ENCODE data around the gene MCF2L. TPM values are rescaled to one million over a fixed set of nuclear protein-coding genes. Genes with fewer than 3 reads are reported as not detected.

MCF2L gene
- polyA plus RNA-seq, 1 experiment, result 0.02 TPM

DNA sequence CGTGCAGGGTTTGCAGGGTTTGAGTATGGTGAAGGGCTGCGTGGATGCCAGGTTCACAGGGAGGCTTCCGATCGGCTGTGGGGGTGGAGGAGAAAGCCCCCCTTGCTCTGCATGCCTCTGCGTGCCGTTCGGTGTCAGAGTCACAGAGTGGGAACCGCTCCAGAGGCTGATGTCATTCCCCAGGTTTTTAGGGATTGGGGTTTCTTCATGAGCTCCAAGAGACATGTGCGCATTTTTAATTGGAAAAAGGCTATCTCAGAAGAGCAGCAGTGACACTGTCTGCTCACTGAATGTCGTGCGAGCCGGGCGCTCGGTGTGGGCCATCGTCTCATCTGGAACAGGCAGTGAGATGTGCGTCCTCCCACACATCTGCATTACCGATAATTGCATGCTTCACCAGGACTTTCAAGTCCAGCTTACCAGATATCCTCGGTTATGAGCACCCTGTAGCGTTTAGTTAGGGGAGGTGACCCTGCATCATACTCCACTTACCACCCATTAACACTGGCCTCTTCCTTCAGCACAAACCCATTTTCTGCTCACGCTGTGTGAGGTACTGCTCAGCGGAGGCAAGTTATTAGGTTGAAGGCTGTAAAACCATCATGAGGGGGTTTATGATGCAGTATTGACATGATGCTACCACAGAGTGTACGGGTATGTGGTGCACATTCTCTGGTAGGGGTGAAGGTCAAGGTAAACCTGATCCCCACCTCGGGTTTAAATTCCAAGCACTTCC lies 1.7 kb downstream of the MCF2L start:
- ChIA-PET CTCF (interaction anchor here (1.4 to 2.0 kb wide), 2 partner anchors 14 to 28 kb away, joined by 7 read pairs; no protein-coding TSS in a partner anchor), POLR2A (no interaction called here)
- DNase-seq (ENCODE audit: low read depth), result peak; percentile 2
- Histone ChIP-seq H3K36me3 (ENCODE audit: control insufficient read depth, insufficient read depth, low read length) (no peaks in the 10 kb centered on the region), H3K4me3 (ENCODE audit: low read depth, low read length) (no peak overlapping the region), H3K27me3 (ENCODE audit: control insufficient read depth, insufficient read depth, low read length) (peaks cover 32% of the 10 kb centered on the region)
- TF ChIP-seq, protein P1, sequence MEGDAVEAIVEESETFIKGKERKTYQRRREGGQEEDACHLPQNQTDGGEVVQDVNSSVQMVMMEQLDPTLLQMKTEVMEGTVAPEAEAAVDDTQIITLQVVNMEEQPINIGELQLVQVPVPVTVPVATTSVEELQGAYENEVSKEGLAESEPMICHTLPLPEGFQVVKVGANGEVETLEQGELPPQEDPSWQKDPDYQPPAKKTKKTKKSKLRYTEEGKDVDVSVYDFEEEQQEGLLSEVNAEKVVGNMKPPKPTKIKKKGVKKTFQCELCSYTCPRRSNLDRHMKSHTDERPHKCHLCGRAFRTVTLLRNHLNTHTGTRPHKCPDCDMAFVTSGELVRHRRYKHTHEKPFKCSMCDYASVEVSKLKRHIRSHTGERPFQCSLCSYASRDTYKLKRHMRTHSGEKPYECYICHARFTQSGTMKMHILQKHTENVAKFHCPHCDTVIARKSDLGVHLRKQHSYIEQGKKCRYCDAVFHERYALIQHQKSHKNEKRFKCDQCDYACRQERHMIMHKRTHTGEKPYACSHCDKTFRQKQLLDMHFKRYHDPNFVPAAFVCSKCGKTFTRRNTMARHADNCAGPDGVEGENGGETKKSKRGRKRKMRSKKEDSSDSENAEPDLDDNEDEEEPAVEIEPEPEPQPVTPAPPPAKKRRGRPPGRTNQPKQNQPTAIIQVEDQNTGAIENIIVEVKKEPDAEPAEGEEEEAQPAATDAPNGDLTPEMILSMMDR (IDR thresholded peaks at IDR 0.05; ENCODE audit: insufficient read depth, low read depth, low read length), result no peak

DNA sequence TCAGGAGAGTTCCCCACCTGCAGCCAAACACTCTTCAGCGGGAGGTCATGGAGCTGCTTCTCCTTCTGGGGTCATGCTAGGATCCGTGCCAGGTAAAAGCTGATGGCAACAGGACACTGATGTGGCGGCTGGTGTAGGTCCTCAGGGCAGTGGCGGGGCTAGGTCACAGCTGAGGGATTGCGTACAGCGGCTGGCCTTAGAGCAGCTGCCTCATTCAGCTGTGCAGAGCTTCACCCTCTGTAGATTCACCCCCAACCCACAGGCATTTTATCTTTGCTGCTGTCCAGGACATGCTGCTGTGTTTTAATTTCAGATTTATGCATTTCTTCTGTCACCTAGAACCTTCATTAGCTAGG lies 2.3 kb downstream of the MCF2L start:
- DNase-seq (ENCODE audit: low read depth), result no peak
- Histone ChIP-seq H3K27me3 (ENCODE audit: control insufficient read depth, insufficient read depth, low read length) (peaks cover 27% of the 10 kb centered on the region), H3K4me3 (ENCODE audit: low read depth, low read length) (no peak overlapping the region), H3K36me3 (ENCODE audit: control insufficient read depth, insufficient read depth, low read length) (no peaks in the 10 kb centered on the region)
- ChIA-PET POLR2A (no interaction called here), CTCF (interaction anchor here (1.4 kb wide), 1 partner anchor 13 kb away, joined by 7 read pairs; no protein-coding TSS in a partner anchor)
- TF ChIP-seq, protein P1 (IDR thresholded peaks at IDR 0.05; ENCODE audit: insufficient read depth, low read depth, low read length), result no peak

DNA sequence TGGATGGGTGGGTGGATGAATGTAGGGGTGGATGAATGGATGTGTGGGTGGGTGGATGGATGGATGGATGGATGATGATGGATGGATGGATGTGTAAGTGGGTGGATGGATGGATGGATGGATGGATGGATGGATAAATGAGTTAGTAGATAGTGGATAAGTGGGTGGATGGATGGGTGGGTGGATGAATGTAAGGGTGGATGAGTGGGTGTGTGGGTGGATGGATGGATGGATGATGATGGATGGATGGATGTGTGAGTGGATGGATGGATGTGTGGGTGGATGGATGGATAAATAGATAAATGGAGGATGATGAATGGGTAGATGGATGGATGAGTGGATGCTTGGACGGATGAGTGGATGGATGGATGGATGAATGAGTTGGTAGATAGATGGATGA lies 3.2 kb downstream of the MCF2L start:
- Histone ChIP-seq H3K4me3 (ENCODE audit: low read depth, low read length) (no peak overlapping the region), H3K27me3 (ENCODE audit: control insufficient read depth, insufficient read depth, low read length) (peaks cover 27% of the 10 kb centered on the region), H3K36me3 (ENCODE audit: control insufficient read depth, insufficient read depth, low read length) (no peaks in the 10 kb centered on the region)
- ChIA-PET CTCF (no interaction called here), POLR2A (no interaction called here)
- TF ChIP-seq, protein P1 (IDR thresholded peaks at IDR 0.05; ENCODE audit: insufficient read depth, low read depth, low read length), result no peak
- no peak for DNase-seq (ENCODE audit: low read depth)

DNA sequence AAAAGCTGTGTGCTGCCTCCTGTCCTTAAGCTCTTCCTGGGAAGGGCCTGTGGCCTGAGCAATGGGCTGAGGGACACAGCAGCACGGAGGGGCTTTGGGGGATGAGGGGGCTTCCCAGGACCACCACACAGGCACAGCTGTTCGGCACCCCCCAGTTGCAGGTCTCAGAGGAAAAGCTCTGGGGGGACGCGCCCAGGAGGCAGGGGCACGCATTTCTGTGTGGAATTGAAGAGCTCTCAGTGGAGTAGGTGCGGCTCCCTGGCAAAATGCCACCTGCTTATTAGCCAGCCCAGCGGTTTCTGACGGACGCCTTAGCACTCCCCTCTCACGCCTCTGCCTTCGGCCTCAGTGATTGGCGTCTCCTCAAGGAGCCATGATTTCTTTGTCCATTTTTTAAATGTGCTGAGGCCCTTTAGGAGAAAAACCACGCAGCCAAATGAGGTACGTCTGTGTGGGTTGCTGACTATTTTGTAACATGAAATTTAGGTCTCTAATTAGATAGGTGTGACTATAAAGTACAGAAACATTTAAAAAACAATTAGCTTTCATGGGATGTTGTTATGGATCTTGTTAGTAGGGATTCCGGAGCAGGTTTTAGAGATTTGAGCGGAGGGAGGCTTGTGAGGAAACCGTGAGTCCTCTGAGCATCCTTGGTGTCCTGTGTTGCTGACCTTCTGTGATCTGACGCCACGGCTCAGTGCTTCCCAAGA lies 4.0 kb downstream of the MCF2L start:
- POLR2A ChIA-PET, result no interaction called here
- CTCF ChIA-PET, result no interaction called here
- Histone ChIP-seq H3K36me3 (ENCODE audit: control insufficient read depth, insufficient read depth, low read length) (no peaks in the 10 kb centered on the region), H3K4me3 (ENCODE audit: low read depth, low read length) (no peak overlapping the region), H3K27me3 (ENCODE audit: control insufficient read depth, insufficient read depth, low read length) (peaks cover 28% of the 10 kb centered on the region)
- TF ChIP-seq, protein P1 (IDR thresholded peaks at IDR 0.05; ENCODE audit: insufficient read depth, low read depth, low read length), result no peak
- DNase-seq (ENCODE audit: low read depth), result no peak

DNA sequence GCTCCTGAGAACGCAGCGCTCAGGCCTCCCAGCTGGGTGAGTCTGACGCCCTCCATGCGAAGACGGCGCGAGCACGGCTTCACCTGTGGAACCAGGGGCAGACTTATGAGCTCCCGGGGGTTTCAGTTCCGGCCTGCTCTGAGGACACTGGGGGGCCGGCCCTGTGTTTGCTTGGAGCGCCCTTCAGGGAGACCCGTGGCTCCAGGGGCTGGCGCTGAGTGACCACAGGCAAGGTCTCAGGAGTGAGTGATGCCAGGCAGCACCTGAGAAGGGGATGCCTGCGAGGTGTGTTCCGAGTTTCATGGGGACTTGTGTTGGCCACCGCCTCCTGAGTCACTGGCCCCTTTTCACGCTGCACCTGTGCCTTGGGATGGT lies 4.5 kb downstream of the MCF2L start:
- Histone ChIP-seq H3K36me3 (ENCODE audit: control insufficient read depth, insufficient read depth, low read length) (no peaks in the 10 kb centered on the region), H3K4me3 (ENCODE audit: low read depth, low read length) (no peak overlapping the region), H3K27me3 (ENCODE audit: control insufficient read depth, insufficient read depth, low read length) (peaks cover 26% of the 10 kb centered on the region)
- no peak for DNase-seq (ENCODE audit: low read depth)
- TF ChIP-seq, protein P1 (IDR thresholded peaks at IDR 0.05; ENCODE audit: insufficient read depth, low read depth, low read length), result no peak
- ChIA-PET CTCF (no interaction called here), POLR2A (no interaction called here)
